Fibroblast of skin of scalp (primary cell): Measurements from ENCODE around the gene ALOX5. TPM values are rescaled to one million over a fixed set of nuclear protein-coding genes. Genes with fewer than 3 reads are reported as not detected.
"Not testable (repeated sequence)": the region's sequence is repeated elsewhere in the genome, so short reads cannot be mapped to it uniquely, and the experiment has no call there.

Experiments used
- DNase-seq: peaks from one replicate; pipeline ENCODE4 v3.0.0-alpha.2; 2013
- polyA plus RNA-seq, 2 experiments: library from polyadenylated mRNA; unstranded; fragments of 120-200 nt; gene quantifications; one replicate each; pipeline ENCODE4 v1.2.1, GENCODE V29; 2013; ENCODE audit not compliant: insufficient read length in 2 of 2

Gene ALOX5
- not detected for polyA plus RNA-seq (2013, experiment 1 of 2; ENCODE audit: insufficient read length)
- polyA plus RNA-seq (2013, experiment 2 of 2; ENCODE audit: insufficient read length) = not detected

- DNase-seq = no peak
Measured at GRCh38 chr10:45373576-45374349, at the start of gene ALOX5. TSS of gene ALOX5 (plus strand) at chr10:45374216. CDS start at chr10:45374280, 64 bp downstream.

DNA sequence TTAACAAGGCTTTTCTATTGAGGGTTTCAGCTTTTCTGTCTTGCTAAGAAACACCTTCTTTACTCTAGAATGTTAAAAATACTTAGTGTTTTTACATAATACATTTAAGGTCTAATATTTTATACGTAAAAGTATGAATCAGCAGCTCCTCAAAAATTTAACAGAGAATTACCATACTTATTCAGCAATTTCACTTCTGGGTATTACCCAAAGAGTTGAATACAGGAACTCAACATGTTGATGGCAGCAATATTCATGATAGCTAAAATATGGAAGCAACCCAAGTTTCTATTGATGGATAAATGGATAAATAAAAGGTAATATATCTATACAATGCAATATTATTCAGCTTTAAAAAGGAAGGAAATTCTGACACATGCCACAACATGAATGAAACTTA, 48.9 kb upstream of the ALOX5 start:
- DNase-seq = no peak

- not testable (repeated sequence) for DNase-seq
Measured at GRCh38 chr10:45326864-45327263, 47.2 kb upstream of the ALOX5 start.

DNA sequence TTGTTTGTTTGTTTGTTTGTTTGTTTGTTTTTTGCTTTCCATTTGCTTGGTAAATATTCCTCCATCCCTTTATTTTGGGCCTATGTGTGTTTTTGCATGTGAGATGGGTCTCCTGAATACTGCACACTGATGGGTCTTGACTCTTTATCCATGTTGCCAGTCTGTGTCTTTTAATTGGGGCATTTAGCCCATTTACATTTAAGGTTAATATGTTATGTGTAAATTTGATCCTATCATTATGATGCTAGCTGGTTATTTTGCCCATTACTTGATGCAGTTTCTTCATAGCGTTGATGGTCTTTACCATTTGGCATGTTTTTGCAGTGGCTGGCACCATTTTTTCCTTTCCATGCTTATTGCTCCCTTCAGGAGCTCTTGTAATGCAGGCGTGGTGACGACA, 42.2 kb upstream of the ALOX5 start:
- not testable (repeated sequence) for DNase-seq

GRCh38 chr10:45339894-45340293, 34.1 kb upstream of the ALOX5 start:
- no peak for DNase-seq

- DNase-seq = not testable (repeated sequence)
Measured at GRCh38 chr10:45340420-45340819, 33.6 kb upstream of the ALOX5 start.

- not testable (repeated sequence) for DNase-seq
Measured at GRCh38 chr10:45346652-45347335, 27.2 kb upstream of the ALOX5 start.

GRCh38 chr10:45347464-45347863, 26.6 kb upstream of the ALOX5 start:
- not testable (repeated sequence) for DNase-seq

- not testable (repeated sequence) for DNase-seq
Measured at GRCh38 chr10:45348196-45348765, 25.7 kb upstream of the ALOX5 start.

DNA sequence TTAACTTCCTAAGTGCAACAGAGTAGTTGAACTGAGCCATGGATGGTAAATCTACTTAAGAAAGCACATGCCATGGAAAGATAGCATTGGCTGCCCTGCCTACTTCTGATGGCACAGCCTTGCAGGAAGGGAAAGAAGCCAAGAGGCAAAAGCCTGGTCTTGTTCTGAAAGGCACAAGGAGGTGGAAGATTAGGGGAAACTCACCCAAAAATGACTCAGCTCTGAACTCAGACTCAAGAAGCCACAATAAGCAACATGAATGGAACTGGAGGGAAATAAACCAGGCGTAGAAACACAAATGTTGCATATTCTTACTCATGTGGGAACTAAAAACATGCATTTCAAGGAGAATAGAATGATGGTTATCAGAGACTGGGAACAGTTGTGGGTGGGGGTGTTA, 20.8 kb upstream of the ALOX5 start:
- no peak for DNase-seq

DNA sequence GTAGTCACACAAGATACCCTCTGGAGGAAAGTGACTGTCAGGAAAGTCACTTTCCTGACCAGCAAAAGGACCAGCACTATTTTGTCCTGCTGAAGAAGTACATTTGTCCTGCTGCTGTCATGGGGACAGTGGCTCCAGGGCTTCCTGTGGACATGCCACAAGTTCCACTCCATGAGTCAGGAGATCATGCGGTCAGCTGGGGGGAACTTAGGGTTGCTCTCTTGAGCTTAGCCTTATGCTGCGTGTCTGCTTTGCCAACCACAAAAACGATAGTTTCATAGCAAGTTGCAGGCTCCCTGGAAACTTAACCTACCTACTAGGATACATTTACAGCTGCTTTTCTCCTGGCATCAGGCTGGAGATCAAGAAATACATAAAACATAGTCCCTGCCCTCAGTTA, 19.8 kb upstream of the ALOX5 start:
- DNase-seq = no peak

DNA sequence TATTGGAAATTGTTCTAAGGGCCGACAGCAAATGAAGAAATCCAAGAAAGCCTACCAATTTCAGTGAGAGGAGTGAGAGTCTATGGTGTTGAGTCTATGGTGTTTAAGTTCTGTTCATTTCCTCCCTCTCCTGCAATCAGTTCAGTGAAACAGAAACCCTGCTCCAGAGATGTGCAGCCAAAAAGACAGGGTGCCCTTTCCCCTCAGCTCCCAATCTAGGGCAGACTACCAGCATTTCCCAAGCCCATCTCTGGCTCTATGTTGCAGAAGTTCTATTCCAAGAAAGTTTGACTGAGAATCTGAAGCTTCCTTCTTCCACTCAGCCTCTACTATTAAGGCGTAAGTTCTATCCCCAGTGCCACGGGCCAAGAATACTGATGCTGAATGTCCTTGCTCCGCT, 18.5 kb upstream of the ALOX5 start:
- no peak for DNase-seq

- not testable (repeated sequence) for DNase-seq
Measured at GRCh38 chr10:45358961-45359360, 15.1 kb upstream of the ALOX5 start.

DNA sequence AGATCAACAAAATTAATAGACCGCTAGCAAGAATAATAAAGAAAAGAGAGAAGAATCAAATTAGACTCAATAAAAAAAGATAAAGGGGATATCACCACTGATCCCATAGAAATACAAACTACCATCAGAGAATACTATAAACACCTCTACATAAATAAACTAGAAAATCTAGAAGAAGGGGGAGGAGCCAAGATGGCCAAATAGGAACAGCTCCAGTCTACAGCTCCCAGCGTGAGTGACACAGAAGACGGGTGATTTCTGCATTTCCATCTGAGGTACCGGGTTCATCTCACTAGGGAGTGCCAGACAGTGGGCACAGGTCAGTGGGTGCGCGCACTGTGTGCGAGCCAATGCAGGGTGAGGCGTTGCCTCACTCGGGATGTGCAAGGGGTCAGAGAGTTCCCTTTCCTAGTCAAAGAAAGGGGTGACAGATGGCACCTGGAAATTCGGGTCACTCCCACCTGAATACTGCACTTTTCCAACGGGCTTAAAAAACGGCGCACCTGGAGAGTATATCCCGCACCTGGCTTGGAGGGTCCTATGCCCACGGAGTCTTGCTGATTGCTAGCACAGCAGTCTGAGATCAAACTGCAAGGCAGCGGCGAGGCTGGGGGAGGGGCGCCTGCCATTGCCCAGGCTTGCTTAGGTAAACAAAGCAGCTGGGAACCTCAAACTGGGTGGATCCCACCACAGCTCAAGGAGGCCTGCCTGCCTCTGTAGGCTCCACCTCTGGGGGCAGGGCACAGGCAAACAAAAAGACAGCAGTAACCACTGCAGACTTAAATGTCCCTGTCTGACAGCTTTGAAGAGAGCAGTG, 11.8 kb upstream of the ALOX5 start:
- DNase-seq = not testable (repeated sequence)

GRCh38 chr10:45367643-45368042, 6.4 kb upstream of the ALOX5 start:
- not testable (repeated sequence) for DNase-seq

GRCh38 chr10:45368181-45368580, 5.8 kb upstream of the ALOX5 start:
- no peak for DNase-seq

- DNase-seq = no peak
Measured at GRCh38 chr10:45370202-45370955, 3.6 kb upstream of the ALOX5 start.

GRCh38 chr10:45371560-45371959, 2.5 kb upstream of the ALOX5 start:
- DNase-seq = no peak

DNA sequence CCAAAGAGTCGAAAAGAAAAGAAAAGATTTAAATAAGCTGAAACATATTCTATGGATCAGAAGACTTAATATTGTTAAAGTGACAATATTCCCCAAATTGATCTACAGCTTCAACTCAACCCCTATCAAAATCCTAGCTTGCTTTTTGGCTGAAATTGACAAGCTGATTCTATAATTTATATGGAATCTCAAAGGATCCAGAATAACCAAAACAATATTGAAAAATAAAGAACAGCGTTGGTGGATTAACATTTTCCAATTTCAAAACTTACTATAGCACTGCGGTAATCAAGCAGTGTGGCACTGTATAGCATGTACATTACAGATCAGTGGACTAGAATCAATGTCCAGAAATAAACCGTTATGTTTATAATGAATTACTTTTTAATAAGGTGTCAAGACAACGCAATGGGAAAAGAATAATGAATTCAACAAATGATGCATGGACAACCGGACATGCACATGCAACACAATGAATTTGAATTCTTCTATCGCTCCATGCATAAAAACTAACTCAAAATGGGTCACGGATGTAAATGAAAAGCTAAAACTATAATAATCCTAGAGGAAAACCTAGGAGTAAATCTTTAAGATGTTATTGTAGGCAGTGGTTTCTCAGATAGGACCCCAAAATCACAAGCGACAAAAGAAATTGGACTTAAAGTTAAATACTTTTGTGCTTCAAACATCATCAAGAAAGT, 1.6 kb upstream of the ALOX5 start:
- no peak for DNase-seq

DNA sequence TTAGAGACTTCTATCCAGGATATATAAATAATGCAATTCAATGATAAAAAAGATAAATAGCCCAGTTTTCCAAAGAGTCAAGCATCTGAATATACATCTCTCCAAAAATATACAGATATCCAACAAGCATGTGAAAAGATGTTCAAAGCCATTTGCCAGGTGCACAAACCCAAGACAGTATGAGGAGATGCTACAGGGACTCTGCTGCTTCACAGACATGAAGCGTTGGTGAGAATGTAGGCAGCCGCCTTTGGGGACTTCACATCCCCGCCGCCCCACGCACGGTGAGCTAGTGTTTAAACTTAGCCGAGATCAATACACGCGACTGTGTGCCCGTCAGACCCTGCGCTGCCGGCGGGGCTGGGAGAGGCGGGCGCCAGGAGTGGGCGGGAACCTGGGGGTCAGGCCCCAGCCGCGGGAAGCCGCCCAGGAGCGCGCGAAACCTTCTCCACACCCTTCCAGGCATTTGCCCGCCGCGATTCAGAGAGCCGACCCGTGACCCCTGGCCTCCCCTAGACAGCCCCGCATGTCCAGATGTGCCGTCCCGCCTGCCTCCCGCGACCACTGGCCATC, 927 bp upstream of the ALOX5 start:
- DNase-seq = no peak
